Activated CD4-positive, CD25-positive, alpha-beta regulatory T cell treated with anti-CD3 and anti-CD28 coated beads, Interleukin-2, amount 50 U/mL, for 72 hours (primary cell): Measurements from ENCODE around the gene CCDC47.
"Not testable (repeated sequence)": the region's sequence is repeated elsewhere in the genome, so short reads cannot be mapped to it uniquely, and the experiment has no call there.

Source experiments
- DNase-seq: peaks from one replicate; pipeline ENCODE4 v3.0.0; 2021

CCDC47 gene, protein sequence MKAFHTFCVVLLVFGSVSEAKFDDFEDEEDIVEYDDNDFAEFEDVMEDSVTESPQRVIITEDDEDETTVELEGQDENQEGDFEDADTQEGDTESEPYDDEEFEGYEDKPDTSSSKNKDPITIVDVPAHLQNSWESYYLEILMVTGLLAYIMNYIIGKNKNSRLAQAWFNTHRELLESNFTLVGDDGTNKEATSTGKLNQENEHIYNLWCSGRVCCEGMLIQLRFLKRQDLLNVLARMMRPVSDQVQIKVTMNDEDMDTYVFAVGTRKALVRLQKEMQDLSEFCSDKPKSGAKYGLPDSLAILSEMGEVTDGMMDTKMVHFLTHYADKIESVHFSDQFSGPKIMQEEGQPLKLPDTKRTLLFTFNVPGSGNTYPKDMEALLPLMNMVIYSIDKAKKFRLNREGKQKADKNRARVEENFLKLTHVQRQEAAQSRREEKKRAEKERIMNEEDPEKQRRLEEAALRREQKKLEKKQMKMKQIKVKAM

DNA sequence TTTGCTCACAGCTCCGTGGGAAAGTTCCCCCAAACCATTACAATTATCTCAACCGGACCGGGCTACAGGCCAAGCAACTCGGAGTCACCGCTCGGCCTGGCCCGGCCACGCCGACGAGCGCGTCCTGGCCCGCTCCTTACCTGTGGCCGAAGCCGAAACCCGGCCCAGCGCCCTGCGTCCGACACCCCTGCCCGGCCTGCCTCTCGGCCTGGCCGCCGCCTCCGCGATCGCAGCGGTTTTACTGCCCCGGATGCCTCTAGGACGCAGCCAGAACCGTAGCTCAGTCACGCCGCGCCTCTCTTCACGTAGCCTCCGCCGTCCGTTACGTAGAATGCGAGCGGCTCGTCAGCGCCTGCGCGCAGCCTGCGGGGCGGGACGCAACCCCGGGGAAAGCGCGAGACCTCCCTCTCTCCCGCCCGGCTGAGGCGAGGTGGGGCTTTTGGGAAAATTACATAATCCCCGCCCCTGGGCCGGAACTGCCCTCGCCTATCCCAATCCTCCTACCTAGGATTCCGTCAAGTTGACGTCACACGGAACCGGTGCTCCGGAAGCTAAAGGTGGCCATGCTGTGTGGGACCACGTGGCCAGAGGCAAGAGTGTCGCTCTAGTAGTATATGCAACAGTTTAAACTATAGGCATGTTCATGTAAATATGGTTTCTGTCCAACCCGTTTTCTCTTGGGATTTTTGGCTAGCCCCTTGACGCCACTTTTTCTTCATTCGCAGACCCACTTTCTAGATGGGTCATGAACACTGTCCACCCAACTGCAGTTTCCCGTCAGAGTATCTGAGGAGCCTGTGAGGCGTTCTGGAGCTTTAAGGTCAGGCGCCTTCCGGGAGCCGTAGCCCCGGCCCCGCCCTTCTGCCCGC is at the start of gene CCDC47:
Gene CCDC47 (minus strand): TSS at position 326 of the 869 bp plus-strand sequence. CDS start 7,422 bp downstream, outside the sequence.
- peak; percentile 98 for DNase-seq

DNA sequence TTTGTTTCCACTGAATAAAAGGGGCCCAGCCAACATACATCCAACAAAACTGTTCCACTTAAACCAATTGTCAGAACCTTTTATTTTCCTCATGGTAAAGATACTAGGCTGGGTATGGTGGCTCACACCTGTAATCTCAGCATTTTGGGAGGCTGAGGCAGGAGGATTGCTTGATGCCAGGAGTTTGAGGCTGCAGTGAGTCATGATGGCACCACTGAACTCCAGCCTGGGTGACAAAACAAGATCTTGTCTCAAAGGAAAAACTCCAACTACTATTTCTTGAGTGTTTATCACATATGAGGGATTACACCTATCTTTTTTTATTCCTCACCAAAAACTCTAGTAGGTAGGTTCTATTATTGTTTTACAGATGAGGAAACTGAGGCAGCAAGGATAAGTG is 49.1 kb upstream of the CCDC47 start:
- no peak for DNase-seq

DNA sequence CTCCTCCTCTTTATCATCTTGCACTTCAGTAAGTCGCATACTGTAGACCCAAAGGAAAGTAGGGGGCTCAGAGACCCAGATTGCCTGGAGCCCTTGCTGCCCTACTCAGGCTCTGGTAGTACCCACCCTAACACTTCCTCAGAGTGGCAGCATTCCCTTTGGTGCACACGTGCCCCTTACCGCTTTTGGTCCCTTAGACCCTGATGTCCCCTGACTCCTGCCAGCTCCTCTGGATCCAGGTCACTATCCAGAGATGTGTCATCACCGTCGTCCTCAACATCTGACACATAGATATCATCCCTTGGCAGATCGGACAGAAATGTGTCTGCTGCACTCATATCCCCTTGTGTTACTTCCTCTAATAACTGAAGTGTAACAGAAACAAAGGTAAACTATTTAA is 48.4 kb upstream of the CCDC47 start:
- no peak for DNase-seq

DNA sequence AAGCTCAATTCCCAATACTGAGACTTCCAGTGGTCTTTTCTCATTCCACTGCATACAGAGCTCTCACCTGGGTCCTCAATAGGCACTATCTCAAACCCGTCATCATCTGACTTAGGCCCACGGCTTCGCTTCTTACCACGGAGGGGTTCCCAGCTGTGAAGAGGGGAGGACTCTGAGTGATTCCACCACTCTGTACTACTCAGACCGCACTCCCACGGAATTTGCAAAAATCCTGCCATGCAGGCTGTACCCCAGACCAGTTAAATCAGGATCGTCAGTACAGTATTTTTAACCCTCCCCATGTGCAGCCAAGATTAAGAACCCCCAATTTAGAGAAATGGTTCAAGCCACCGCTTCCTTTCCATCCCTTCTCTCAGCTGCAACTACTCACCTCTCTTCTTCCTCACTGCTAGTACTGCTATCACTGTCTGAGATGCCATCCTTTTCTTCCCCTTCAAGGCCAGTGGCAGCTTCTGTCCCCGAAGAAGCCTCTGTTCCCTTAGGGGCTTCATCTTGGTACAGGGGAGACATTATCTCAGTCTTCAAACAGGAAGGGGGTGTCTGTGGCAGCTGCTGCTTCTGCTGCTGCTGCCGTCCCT is 47.7 kb upstream of the CCDC47 start:
- DNase-seq = no peak

DNA sequence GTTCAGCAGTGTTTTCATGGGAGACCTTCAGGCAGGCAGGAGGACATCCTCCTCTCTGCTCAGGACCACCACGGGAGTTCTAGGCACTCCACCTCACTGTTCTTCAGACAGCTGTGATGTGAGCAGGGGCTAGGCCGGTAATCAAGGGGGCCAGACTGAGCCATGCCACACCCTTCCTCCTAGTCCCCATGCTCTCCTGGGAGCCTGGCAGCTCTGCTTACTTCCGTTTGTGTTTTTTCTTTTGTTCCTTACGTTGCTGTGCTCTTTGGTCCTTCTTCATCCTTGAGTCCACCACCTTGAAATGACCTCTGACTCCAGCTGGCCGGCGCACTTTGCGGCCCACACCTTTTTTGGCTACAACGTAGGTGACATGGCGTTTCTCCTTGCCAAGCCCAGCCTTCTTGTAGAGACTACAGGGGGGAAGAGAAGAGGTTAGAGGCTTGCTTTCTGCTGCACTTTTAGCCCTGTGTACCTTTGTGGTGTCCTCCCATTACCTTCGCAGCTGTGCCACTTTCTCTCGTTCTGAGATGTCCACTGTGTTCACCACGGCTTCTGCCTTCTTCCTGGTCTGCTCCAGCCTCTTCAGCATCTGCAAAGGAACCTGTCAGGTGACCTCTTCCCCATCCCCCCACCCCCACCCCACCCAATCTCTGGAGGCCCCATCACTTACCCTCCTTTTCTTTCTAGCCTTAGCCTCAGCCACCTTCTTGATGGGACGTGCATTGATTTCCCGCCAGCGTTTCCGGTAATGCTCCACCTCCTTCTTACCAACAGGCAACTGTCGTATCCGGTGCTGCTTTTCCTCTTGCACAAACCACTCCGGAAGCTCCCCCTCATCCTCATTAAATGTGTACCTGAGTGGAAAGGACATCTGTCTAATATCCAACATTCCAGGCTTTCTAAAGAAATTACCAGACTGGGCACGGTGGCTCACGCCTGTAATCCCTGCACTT is 46.5 kb upstream of the CCDC47 start:
- no peak for DNase-seq

DNA sequence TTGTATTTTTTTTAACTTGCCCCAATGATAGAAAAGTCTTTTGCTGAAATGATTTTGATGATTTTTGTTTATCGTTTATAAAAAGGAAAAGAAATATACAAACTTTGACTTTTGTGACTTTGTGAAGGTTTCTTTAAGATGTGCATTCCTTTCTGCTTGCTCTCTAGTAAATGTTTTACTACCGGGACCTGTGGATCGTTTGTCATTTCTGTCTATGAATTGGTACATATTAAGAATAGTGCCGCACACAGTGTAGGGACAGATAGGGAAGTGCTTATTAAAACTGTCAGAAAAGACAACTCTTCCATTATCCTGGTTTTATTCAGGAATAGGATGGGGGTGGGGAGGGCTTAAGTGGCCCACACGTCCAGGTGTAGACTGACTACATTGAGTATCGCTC is 45.7 kb upstream of the CCDC47 start:
- DNase-seq = no peak

DNA sequence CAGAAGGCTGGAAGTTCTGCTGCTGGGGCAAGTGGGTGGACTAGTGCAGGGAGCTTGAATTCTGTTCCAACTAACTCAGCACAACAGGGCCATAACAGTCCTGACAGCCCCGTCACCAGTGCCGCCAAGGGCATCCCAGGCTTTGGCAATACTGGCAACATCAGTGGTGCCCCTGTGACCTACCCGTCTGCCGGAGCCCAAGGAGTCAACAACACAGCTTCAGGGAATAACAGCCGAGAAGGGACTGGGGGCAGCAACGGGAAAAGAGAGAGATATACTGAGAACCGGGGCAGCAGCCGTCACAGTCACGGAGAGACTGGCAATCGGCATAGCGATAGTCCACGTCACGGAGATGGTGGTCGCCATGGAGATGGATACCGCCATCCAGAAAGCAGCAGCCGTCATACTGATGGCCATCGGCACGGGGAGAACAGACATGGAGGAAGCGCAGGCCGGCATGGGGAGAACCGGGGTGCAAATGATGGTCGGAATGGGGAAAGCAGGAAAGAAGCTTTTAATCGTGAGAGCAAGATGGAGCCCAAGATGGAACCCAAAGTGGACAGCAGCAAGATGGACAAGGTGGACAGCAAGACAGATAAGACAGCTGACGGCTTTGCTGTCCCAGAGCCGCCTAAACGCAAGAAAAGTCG is 44.5 kb upstream of the CCDC47 start:
- DNase-seq = no peak

DNA sequence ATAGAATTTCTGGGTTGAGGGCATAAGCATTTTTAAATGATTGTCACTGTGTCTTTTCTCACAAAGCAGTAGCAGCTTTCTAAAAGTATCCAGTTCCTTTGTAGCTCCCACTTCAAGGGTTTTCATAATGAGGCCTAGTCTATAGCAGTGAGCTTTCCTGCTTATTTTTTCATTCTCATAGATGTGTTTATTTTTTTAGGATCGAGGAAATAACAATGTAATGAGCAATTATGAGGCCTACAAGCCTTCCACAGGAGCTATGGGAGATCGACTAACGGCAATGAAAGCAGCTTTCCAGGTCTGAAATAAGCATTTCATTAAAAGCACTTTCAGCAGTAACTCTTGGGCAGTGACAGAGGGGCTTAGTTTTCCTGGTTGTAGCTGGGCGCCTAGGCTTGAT is 43.3 kb upstream of the CCDC47 start:
- no peak for DNase-seq

DNA sequence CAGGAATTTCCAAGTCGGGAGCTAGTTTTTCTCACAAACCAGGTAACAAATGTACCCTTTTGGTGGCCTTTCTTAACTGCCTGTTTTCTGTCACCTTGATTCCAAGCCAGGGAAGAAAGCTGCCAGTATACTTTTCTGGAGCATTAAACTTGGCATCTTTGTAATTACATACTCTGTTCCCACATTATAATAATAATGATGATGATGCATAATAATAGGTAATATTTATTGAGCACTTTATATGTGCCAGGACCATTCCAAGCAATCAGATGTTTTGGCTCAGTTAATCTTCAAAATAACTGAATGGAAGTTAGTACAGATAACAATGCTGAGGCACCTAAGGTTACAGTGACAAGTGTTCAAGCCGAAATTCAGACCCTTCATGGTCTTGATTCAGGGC is 42.7 kb upstream of the CCDC47 start:
- DNase-seq = no peak

DNA sequence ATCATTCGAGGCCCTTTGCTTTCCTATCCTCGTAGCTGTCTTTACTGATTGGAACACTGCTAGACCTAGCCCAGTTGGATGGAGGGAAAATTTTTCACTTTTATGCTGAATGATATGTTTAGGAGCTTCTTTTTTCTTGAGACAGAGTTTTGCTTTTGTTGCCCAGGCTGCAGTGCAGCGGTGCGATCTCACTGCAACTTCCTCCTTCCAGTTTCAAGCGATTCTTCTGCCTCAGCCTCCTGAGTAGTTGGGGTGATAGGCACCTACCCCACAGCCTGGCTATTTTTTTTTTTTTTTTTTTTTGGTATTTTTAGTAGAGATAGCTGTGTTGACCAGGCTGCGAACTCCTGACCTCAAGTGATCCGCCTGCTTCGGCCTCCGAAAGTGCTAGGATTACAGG is 36.6 kb upstream of the CCDC47 start:
- DNase-seq = no peak

DNA sequence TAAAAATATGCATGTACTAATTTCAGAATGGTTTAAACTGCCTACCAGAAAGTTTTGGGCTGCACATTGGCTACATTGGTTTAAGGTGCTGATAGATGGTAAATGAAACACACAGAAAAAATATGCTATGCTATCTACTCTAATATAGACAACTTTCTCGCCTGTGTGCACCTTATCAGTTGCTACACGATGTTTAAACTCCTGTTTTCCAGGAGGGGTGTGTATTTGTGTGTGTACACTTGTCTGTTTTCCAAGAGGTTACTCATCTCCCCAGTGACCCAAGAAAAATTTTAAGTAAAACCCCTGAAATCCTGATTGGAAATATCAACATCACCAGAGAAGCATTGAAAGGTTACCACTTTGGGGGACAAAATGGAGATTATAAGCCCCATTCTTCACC is 32.2 kb upstream of the CCDC47 start:
- DNase-seq = no peak

DNA sequence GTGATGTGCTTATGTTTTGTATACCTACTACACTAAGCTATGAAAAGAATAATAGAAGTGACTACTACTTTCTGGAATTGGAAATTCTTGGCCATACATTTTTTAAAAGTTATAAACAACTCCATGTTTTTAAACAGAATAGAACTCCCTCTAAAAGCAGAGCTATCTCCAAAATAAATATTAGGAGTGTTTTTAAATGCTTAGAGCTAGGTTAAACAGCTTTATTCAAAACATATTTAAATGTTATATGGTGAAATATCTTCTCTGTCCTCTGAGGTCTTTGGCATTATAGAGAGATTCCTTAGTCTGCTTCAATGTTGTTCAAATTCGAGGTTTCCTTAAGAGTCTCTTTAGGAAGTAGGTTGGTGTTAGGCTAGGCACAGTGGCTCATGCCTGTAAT is 30.9 kb upstream of the CCDC47 start:
- DNase-seq = no peak

DNA sequence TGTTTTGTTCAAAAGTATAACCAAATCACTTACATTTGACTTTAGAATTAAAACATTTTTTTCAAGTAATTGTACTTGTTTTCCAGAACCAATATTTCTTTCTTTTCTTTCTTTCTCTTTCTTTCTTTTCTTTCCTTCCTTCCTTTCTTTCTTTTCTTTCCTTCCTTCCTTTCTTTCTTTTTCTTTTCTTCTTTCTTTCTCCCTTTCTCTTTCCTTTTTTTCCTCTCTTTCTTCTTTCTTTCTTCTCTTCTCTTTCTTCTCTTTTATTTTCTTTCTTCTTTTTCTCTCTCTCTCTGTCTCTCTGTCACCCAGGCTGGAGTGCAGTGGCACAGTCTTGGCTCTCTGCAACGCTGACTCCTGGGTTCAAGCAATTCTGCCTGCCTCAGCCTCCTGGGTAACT is 27.4 kb upstream of the CCDC47 start:
- DNase-seq = no peak

DNA sequence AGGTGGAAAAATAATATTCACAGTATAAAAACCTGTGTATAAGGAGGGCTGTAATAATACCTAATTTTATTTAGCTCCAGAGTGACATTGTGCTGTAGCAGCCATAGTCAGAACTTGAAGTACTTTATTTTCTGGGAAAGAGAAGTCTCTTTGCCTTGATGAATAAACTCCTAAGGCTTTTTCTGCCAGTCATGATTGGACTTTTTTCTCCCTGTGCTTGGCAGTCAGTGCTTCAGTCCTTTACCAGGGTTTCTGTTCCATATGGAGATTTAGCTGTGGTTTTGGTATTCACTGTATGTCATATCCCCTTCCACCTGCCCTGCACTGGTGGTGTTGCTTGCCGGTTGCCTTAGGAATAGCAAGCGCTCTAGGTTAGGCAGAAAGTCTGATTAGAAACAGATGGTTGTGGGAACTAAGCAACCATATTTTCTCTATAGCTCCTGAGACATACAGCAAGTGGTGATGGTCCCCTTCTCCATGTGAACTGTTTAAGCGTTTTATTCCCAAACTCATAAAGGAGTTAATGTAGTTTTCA is 25.2 kb upstream of the CCDC47 start:
- no peak for DNase-seq

DNA sequence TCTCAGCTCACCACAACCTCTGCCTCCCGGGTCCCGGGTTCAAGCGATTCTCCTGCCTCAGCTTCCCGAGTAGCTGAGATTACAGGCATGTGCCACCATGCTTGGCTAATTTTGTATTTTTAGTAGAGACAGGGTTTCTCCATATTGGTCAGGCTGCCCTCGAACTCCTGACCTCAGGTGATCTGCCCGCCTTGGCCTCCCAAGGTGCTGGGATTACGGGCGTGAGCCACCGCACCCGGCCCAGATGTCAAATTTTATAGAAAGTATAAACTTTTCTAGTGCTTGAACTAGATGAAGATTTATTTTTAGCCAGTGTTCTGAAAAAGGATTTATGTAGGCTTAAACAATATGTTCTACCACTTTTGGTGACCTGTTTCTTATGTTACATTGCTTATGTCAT is 23.0 kb upstream of the CCDC47 start:
- DNase-seq = not testable (repeated sequence)

DNA sequence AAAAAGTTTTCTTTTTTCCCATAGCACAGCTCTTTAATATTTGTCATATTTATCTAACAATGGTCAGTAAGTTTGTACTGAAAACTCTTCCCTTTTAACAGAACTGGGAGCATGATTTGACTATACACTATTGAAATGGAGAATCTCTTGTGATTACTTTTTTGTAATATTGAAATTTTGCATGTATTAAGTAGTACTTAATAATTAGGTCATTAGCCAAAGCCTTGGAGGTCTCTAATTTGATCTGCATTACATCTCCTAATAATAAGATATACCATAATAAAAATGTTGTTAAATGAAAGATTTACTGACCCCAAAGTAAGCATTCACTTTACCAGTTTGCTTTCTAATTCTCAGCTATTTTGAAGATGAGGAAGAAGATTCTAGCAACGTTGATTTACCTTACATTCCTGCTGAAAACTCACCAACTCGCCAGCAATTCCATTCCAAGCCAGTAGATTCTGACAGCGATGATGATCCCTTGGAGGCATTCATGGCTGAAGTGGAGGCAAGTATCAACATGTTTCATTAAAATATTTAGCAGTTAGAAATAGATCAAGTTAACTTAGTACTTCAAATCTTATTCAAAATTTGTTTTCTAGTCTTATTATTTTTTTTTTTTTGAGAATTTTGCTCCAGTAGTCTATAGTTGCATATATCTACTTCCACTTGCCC is 18.8 kb upstream of the CCDC47 start:
- DNase-seq = no peak

DNA sequence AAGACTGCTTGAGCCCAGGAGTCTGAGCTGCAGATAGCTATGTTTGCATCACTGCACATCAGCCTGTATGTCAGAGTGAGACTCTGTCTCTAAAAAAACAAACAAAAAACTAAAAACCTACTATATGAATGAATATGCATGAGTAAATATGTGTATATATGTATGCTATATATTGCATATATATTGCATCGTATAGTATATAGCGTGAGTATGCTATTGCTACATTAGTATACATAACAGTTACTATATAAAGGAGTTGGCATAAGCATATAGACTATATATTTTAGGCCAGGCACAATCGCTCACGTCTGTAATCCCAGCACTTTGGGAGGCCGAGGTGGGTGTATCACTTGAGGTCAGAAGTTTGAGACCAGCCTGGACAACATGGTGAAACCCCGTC is 16.7 kb upstream of the CCDC47 start:
- no peak for DNase-seq

DNA sequence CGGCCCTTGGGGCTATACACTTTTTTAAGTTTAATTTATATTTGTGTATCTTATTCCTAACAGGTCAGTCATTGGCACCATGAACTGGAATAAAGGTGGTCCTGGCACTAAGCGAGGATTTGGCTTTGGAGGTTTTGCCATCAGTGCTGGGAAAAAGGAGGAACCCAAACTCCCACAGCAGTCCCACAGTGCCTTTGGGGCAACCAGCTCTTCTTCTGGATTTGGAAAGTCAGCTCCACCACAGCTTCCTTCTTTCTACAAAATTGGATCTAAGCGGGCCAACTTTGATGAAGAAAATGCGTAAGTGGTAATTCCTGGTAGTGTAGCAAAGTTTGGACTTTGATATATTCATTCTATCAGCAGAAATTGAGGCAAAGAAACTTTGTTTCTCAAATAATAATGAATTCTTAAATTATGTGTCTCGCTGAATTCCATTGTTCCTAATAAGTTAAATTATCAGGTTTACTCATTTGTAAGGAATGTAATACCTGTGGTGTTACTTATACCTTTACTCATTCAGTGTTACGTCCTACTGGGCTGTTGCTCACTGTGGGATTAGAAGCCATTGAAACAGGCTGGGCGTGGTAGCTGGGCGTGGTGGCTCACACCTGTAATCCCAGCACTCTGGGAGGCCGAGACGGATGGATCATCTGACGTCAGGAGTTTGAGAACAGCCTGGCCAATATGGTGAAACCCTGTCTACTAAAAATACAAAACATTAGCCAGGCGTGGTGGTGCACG is 13.7 kb upstream of the CCDC47 start:
- DNase-seq = no peak

DNA sequence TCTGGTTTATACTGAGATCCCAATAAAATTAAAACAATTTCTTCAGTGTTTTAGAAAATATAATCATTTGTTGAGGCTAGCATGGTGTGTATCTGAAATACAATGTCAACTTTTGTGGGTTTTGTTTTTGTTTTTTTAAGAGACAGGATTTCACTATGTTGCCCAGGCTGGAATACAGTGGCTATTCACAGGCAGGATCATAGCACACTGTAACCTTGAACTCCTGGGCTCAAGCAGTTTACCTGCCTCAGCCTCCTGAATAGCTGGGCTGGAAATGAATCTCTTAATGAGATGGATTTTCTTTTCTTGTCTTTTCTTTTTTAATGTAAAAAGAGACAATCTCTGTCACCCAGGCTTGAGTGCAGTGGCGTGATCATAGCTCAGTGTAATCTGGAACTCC is 12.7 kb upstream of the CCDC47 start:
- no peak for DNase-seq

DNA sequence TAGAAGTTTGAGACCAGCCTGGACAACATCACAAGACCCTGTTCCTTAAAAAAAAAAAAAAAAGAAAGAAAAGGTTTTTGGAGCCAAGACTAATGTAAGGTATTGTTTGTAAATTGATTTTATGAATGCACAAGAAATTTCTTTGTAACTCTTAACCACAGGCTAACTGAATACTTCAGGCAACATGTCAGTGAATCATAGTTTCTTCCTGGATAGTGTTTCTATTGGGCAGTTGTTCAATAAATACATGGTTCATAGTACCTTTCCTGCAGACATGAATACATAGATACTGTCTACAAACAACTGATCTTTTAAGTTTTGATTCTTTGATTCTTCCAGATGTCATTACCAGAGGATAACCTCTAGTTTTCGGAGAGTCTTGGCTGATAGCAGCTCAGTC is 12.2 kb upstream of the CCDC47 start:
- DNase-seq = no peak
